ENCODE results near the gene MLXIPL. TPM values are rescaled to one million over a fixed set of nuclear protein-coding genes. Genes with fewer than 3 reads are reported as not detected.
"Not testable (repeated sequence)": the region's sequence is repeated elsewhere in the genome, so short reads cannot be mapped to it uniquely, and the experiment has no call there.

Gene MLXIPL
- polyA plus RNA-seq, 5 donors = 1.6 to 6.0 (median 2.4) TPM

GRCh38 chr7:73612598-73613269 lies 11.6 kb downstream of the MLXIPL start:
- DNase-seq = no peak

- no peak for DNase-seq
These were observed 13.2 kb downstream of the MLXIPL start for GRCh38 chr7:73611017-73611555.

- DNase-seq = no peak
These were observed 14.2 kb downstream of the MLXIPL start for GRCh38 chr7:73610105-73610504.

GRCh38 chr7:73607692-73607983 lies 16.7 kb downstream of the MLXIPL start:
- DNase-seq = not testable (repeated sequence)

- no peak for DNase-seq
These were observed 17.3 kb downstream of the MLXIPL start for GRCh38 chr7:73606801-73607691.

GRCh38 chr7:73605601-73606220 lies 18.6 kb downstream of the MLXIPL start:
- DNase-seq = no peak

GRCh38 chr7:73602721-73603651 lies 21.3 kb downstream of the MLXIPL start:
- DNase-seq = no peak

- no peak for DNase-seq
These were observed 24.4 kb downstream of the MLXIPL start for GRCh38 chr7:73599916-73600315.

GRCh38 chr7:73599151-73599882 lies 25.0 kb downstream of the MLXIPL start:
- DNase-seq = no peak

GRCh38 chr7:73597978-73598782 lies 26.1 kb downstream of the MLXIPL start:
- DNase-seq = no peak

- DNase-seq = no peak
These were observed 27.9 kb downstream of the MLXIPL start for GRCh38 chr7:73596191-73597065.

GRCh38 chr7:73595358-73595757 lies 29.0 kb downstream of the MLXIPL start:
- no peak for DNase-seq

GRCh38 chr7:73593207-73594045 lies 30.9 kb downstream of the MLXIPL start:
- no peak for DNase-seq

GRCh38 chr7:73586911-73587310 lies 37.4 kb downstream of the MLXIPL start:
- DNase-seq = no peak

- no peak for DNase-seq
These were observed 39.1 kb downstream of the MLXIPL start for GRCh38 chr7:73585196-73585595.

GRCh38 chr7:73582664-73583202 lies 41.6 kb downstream of the MLXIPL start:
- no peak for DNase-seq

GRCh38 chr7:73581006-73581405 lies 43.3 kb downstream of the MLXIPL start:
- not testable (repeated sequence) for DNase-seq

All from right lung (tissue), 5 donors.